Neural cell (in vitro differentiated cells): Measurements from ENCODE around the gene IL36A.

Source experiments
- EZH2 ChIP-seq: fragments of 200-600, 300-800 bp; shearing (Covaris generic), sonication (generic); IDR thresholded peaks from 2 replicates; pipeline ENCODE4 v1.6.1; 2014; ENCODE audit warnings: antibody characterized with exemption, low read length, borderline replicate concordance, mild to moderate bottlenecking; ENCODE audit not compliant: insufficient read depth, poor library complexity, severe bottlenecking
- POLR2AphosphoS5 ChIP-seq: IDR thresholded peaks from 2 replicates; pipeline ENCODE4 v1.6.1; 2012
- RAD21 ChIP-seq: fragments of 450-650 bp; conservative IDR thresholded peaks from 2 replicates; pipeline ENCODE4 v1.6.1; 2014; ENCODE audit warnings: antibody characterized with exemption, mild to moderate bottlenecking, moderate library complexity
- TF ChIP-seq, protein P1 (sequence below): fragments of 450-650 bp; IDR thresholded peaks from 2 replicates; pipeline ENCODE4 v1.5.1; 2014; ENCODE audit warnings: antibody characterized with exemption, mild to moderate bottlenecking, moderate library complexity; ENCODE audit not compliant: poor library complexity, severe bottlenecking
- TF ChIP-seq, protein P2 (sequence below): IDR thresholded peaks from 2 replicates; pipeline ENCODE4 v1.6.1; 2012; ENCODE audit warnings: borderline replicate concordance

DNA sequence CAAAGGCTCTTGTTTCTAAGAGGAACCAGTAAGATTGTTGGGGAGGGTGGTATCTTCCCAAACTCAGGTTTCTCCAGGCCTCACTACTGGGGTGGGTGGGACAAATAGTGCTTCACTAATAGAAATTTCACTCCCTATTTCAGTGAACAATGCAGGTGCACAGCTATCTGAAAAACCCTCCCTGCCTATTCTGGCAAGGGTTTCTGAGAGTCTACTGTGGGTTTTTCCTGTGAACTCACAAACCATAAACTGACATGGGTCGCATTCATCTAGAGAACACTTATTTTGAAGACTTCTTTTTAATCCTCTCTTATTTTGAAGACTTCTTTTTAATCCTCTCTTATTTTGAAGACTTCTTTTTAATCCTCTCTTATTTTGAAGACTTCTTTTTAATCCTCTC, 4.4 kb downstream of the IL36A start:
- TF ChIP-seq, protein P1, sequence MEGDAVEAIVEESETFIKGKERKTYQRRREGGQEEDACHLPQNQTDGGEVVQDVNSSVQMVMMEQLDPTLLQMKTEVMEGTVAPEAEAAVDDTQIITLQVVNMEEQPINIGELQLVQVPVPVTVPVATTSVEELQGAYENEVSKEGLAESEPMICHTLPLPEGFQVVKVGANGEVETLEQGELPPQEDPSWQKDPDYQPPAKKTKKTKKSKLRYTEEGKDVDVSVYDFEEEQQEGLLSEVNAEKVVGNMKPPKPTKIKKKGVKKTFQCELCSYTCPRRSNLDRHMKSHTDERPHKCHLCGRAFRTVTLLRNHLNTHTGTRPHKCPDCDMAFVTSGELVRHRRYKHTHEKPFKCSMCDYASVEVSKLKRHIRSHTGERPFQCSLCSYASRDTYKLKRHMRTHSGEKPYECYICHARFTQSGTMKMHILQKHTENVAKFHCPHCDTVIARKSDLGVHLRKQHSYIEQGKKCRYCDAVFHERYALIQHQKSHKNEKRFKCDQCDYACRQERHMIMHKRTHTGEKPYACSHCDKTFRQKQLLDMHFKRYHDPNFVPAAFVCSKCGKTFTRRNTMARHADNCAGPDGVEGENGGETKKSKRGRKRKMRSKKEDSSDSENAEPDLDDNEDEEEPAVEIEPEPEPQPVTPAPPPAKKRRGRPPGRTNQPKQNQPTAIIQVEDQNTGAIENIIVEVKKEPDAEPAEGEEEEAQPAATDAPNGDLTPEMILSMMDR = no peak
- TF ChIP-seq EZH2 (no peak), POLR2AphosphoS5 (no peak), RAD21 (no peak)
- TF ChIP-seq, protein P2, sequence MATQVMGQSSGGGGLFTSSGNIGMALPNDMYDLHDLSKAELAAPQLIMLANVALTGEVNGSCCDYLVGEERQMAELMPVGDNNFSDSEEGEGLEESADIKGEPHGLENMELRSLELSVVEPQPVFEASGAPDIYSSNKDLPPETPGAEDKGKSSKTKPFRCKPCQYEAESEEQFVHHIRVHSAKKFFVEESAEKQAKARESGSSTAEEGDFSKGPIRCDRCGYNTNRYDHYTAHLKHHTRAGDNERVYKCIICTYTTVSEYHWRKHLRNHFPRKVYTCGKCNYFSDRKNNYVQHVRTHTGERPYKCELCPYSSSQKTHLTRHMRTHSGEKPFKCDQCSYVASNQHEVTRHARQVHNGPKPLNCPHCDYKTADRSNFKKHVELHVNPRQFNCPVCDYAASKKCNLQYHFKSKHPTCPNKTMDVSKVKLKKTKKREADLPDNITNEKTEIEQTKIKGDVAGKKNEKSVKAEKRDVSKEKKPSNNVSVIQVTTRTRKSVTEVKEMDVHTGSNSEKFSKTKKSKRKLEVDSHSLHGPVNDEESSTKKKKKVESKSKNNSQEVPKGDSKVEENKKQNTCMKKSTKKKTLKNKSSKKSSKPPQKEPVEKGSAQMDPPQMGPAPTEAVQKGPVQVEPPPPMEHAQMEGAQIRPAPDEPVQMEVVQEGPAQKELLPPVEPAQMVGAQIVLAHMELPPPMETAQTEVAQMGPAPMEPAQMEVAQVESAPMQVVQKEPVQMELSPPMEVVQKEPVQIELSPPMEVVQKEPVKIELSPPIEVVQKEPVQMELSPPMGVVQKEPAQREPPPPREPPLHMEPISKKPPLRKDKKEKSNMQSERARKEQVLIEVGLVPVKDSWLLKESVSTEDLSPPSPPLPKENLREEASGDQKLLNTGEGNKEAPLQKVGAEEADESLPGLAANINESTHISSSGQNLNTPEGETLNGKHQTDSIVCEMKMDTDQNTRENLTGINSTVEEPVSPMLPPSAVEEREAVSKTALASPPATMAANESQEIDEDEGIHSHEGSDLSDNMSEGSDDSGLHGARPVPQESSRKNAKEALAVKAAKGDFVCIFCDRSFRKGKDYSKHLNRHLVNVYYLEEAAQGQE = no peak
